Embryonic facial prominence (tissue), 1 donor: Measurements from ENCODE around the gene SYNPO2.
A peak's percentile ranks its signal among the peaks of the same experiment; 100 is the strongest.

Experiments
- DNase-seq: peaks from one replicate; pipeline ENCODE4 v3.0.0-alpha.2; 2016; ENCODE audit errors: extremely low spot score

The SYNPO2 gene

GRCh38 chr4:118935819-118936218 lies 47.2 kb downstream of the SYNPO2 start:
- DNase-seq, result no peak

DNA sequence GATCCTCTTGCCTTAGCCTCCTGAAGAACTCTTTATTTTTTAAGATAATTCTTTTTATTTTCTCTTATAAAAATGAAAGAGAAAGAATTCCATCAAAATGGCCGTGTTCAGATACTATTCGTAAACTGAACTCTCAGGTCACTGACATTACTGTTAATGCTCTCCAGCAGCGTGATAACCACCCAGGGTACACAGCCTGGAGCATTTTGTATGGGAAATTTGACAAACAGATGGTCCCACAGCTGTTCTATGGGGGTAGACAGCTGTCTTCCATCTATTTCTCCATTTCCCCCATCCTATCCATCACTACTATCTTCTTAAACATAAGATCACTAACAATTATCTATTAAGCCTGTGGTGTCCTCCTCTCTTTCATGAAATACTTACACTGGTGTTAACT lies 47.8 kb downstream of the SYNPO2 start:
- no peak for DNase-seq

DNA sequence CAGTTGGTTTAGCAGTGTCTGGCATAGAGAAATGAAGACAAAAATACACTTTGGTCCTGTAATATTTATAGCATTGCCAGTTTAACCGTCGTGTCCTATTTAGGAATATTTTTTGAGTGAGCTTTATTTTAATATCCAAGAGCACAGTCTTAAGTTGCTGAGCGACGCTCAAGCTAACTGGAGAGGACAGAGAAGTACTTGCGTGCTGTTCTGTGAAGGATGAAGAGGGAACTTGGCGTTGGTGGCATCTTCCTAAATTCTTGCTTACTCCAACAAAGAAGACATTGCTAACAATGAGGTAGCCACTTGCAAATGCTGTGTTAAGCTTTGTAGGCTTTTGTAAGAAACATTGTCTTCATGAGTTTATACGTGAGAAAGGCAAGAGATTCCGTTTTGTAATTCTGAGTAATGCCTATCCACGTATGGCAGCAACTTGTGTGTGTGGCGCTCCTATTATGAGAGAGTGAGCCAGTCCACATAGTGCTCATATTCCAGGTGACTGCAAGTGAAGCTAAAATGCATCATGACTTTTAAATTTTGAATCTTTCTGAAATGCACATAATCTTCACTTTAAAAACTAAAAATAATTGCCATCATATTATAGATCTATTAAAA lies 50.6 kb downstream of the SYNPO2 start:
- DNase-seq, result no peak

DNA sequence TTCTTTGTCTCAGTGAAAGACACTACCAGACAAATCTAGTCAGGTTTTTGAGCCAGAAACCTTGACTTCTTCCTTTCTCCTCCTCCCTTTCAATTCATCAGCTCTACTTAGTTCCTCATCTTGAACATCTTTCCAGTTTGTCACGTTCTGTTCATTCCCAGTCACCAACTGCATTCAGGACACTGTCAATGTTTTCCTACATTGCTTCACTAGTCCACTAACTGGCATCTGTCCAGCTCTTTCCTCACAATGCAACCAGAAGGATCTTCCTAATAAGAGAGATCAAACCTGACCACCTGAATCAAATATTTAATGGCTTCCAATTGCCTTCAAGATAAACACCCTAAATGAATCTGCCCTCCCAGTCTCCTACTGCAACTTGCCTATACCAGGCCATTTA lies 52.5 kb downstream of the SYNPO2 start:
- no peak for DNase-seq

GRCh38 chr4:118941799-118942198 lies 53.1 kb downstream of the SYNPO2 start:
- no peak for DNase-seq

DNA sequence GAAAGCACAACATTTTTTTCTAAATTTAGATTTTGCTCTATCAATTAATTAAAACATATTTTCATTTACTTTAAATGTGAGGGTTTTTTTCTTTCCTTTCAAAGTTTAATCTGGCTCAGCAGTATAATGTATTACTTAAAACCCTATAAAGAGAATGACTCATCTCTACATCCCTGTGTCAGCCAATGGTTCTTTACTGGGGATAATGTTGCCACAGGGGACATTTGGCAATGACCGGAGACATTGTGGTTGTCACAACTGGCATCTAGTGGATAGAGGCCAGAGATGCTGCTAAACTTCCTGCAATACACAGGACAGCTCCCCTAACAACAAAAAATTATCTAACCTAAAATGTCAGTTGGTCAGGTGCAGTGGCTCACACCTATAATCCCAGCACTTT lies 53.8 kb downstream of the SYNPO2 start:
- DNase-seq, result no peak

DNA sequence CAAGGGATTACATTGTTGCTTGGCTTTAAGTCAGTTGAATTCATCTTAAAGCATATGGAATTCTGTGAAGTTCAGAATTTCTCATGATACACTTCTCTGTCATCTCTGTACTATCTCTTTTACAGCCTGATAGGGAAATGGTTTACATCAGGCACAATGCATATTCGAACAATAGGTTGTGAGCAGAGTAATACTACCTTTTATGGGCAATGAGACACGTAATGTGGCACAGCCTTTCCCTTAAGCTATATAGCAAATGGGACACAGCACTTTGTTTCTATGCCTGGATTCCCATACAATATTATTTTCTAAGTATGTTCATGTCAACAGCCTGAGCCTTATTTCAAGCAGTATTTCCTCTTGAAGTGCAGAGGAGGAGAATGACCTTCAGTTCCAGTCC lies 58.4 kb downstream of the SYNPO2 start:
- no peak for DNase-seq

DNA sequence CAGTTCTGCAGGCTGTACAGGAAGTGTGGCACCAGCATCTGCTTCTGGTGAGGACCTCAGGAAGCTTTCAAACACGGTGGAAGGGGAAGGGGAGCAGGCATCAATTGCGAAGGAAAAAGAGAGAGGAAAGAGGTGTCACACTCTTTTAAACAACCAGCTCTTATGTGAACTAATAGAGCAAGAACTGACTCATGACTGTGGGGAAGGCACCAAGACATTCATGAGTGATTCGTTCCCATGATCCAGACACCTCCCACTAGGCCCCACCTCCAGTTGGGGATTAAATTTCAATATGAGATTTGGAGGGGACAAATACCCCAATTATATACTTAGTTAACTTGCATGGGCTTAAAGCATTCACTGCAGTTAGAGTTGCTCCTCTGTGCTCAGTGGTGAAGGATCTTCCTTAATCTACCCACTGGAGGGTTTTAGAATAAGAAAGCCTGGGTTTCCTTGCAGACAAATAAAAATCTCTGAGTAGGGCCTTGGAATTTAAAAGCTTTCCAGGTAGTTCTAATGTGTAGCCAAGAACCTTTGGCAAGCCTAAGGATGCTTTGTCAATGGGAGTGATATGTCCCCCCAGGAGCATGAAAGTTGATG lies 60.0 kb downstream of the SYNPO2 start:
- DNase-seq, result no peak

GRCh38 chr4:118950224-118950623 lies 61.6 kb downstream of the SYNPO2 start:
- DNase-seq, result no peak

GRCh38 chr4:118950929-118951570 lies 62.4 kb downstream of the SYNPO2 start:
- DNase-seq, result no peak

DNA sequence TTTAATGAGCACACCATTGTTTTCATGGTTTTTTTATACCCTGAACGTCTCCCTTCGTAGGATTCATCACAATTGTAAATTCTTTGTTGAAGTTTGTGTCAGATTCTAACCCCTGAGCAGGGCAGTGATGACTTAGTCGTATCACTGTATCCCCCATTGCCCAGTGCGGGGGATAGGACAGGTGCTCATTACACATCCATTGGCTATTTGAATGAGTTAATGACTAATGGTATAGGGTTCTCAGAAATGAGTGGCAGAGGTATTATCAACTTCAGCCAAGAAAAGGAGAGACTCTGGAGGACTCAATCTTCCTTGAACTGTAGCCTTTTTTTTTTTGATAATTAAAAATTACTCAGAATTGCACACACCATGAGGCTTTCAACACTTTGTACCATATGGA lies 64.6 kb downstream of the SYNPO2 start:
- no peak for DNase-seq

DNA sequence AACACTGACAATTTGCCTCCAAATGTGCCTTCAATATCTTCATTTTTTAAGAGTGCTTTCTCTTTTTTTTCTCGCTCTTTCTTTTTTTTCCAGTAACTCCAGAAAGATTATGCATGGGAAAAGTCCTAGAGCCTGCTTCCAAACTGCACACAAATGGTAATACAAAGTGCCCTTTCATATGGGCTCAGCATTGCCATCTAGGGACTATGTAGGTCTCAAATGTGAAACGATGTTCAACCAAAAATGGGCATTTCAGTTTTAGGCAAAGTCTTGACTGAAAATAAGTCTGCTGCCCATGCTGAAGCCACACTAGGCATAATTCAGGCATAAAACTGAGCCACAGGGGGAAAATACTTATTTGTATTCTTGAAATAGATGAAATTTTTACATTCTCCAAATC lies 65.6 kb downstream of the SYNPO2 start:
- DNase-seq, result no peak

GRCh38 chr4:118955515-118955914 lies 66.9 kb downstream of the SYNPO2 start:
- no peak for DNase-seq

DNA sequence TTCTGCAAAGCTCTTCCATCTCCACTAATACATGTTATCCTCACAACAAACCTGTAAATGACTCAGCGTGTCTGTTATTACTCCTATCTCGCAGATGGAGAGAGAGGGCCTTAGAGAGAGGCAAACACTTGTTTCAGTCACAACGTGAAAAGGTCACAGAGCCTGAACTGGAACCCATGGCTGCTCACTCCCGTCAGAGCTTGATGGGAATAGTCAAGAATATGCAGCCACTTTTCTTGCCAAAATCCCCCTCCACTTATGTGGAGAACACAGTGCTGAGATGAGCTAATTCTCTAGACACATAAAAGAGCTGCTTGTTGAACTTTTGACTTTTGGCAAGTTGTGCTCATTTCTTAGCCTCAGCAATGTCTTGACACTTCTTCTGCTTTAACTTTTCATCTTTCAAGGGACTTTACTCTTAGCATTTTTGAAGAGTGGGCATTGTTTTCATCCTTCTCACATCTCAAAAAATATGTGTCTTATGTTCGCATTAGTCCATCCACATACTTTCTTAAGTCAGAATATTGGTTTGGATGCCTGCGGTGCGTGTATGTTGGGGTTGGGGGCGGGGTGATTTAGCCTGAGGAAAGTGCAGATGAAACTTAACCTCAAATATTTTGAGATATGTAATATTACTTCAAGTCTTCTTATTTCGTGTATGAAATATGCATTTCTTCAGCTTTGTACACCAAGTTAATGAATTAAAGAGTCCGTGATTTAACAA lies 69.2 kb downstream of the SYNPO2 start:
- DNase-seq, result no peak

DNA sequence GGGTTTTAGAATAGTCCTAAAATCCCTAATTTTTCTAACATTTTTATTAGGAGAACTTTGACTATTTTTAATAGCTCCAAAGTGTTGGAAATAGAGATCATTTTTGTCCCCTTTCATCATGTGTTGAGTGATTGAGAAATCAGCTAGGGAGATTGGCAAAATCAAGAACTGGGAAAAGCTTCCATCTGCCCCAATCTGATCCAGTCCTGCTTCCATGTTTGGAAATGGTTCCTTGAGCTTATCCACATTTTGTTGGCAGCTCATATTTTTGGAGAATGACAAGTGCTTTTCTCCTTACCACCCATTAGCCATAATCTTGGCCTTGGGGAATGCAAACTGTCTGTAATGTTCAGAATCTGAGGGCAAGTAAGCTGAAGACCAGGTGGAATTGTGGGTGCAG lies 73.9 kb downstream of the SYNPO2 start:
- DNase-seq, result no peak

DNA sequence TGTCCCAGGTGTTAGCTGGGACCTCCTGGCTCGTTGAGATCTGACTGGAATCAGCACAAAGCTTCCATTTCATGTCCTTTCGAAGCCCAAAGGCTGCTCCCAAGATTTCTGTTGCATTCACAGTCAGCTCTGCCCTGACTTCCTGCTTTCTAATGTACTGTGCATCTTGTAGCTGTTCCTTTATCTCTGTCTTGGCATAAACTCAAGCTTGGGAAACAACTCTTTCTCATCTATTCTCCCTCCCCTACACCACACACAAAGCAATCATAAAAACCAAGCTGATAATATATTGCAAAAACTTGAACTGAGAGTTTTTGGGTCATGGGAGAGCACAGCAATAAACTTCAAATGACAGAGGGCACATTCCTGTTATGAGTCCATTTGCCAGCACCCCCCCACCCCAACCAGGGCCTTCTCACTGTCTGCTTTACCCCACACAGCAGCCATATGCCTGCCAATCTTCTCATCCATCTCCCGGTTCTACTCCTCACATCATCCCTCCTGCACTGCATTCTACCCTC lies 76.3 kb downstream of the SYNPO2 start:
- no peak for DNase-seq

GRCh38 chr4:118967393-118967792 lies 78.7 kb downstream of the SYNPO2 start:
- no peak for DNase-seq

GRCh38 chr4:118968005-118968404 lies 79.4 kb downstream of the SYNPO2 start:
- DNase-seq, result peak; percentile 36

- DNase-seq, result no peak
These were observed 80.2 kb downstream of the SYNPO2 start for GRCh38 chr4:118968813-118969212.

DNA sequence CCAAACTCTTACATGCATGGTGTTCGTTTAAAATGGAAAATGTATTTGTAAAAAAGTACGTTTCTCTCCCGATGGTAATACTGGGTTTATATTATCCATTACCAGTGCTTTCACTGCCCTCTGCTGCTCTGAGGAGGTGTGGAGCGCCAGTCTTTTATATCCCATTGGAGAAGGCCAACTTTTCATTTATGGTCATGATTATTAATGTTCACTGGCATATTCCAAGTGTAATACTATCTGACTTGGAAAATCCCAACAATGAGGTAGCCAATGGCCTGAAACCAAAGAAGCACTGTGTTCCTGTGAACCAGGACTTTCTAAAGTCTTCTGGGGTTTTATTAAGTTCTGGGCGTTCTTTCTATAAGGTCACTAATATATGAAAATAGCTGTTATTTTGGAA lies 80.7 kb downstream of the SYNPO2 start:
- DNase-seq, result peak; percentile 60

- no peak for DNase-seq
These were observed 83.5 kb downstream of the SYNPO2 start for GRCh38 chr4:118972167-118972566.

DNA sequence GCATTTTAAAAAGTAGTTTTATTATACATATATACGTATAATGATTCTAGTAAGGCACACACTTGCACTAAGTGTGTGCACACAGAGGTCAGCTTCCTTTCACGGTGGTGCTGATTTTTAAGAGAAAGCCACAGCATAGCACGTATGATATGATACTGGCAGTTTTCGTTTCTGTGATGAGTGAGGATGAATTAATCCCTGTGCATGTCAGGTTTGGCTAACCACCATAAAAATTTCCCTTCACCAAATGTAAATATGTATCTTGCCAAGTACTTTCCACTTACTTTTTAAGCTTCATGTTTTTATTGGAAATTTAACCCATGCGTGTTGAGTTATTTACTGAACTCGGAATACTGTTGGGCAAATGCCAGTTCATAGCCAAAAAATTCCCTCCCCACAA lies 84.6 kb downstream of the SYNPO2 start:
- no peak for DNase-seq

GRCh38 chr4:118974758-118975157 lies 86.1 kb downstream of the SYNPO2 start:
- no peak for DNase-seq
